Measurements from ENCODE around the gene MACROD2.

MACROD2 gene

DNA sequence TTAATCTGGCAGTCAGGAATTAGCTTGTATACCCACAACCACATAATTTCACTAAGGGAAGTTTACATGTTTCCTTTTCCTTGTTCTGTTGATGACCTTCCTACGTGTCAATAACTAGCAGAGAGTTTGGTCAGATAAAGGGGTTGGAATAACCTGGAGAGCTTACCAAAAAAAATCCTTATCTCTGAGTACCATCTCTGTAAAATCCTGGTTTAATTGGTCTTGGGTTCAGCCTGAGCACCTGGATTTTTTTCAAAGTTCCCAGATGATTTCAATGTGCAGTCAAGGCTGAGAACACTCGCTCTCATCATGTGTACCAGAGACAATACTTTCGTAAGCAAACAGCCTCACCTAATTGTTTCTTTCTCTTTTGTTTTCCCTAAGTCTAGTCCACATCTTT lies 825.9 kb downstream of the MACROD2 start:
- DNase-seq (ENCODE audit: low read depth), result no peak
- no peak overlapping the region for H3K4me3 ChIP-seq (ENCODE audit: control insufficient read depth, low read depth, low read length)
- TF ChIP-seq, protein P1, sequence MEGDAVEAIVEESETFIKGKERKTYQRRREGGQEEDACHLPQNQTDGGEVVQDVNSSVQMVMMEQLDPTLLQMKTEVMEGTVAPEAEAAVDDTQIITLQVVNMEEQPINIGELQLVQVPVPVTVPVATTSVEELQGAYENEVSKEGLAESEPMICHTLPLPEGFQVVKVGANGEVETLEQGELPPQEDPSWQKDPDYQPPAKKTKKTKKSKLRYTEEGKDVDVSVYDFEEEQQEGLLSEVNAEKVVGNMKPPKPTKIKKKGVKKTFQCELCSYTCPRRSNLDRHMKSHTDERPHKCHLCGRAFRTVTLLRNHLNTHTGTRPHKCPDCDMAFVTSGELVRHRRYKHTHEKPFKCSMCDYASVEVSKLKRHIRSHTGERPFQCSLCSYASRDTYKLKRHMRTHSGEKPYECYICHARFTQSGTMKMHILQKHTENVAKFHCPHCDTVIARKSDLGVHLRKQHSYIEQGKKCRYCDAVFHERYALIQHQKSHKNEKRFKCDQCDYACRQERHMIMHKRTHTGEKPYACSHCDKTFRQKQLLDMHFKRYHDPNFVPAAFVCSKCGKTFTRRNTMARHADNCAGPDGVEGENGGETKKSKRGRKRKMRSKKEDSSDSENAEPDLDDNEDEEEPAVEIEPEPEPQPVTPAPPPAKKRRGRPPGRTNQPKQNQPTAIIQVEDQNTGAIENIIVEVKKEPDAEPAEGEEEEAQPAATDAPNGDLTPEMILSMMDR (IDR thresholded peaks at IDR 0.05; ENCODE audit: control insufficient read depth, insufficient read depth, low read depth, low read length, missing control alignments), result no peak

DNA sequence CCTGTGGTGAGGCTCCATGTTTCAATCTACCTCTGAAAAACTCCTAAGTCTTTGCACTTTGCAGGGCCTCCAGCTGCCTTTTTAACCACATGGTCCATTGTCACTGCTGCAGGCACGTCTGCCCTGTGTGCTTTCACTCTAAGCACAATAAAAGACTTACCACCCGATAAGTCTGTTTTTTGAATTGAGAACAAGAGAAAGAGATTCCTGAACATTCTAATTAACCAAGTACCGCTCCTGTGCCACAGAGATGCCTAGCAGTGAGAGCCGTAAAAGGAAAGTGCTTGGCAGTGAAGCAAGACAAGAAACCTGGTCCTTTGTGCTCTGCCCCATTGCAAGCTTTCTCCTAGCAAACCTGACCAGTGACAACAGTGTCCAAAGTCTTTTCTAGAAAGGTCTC lies 829.7 kb downstream of the MACROD2 start:
- DNase-seq (ENCODE audit: low read depth), result no peak
- TF ChIP-seq, protein P1 (IDR thresholded peaks at IDR 0.05; ENCODE audit: control insufficient read depth, insufficient read depth, low read depth, low read length, missing control alignments), result no peak
- no peak overlapping the region for H3K4me3 ChIP-seq (ENCODE audit: control insufficient read depth, low read depth, low read length)

DNA sequence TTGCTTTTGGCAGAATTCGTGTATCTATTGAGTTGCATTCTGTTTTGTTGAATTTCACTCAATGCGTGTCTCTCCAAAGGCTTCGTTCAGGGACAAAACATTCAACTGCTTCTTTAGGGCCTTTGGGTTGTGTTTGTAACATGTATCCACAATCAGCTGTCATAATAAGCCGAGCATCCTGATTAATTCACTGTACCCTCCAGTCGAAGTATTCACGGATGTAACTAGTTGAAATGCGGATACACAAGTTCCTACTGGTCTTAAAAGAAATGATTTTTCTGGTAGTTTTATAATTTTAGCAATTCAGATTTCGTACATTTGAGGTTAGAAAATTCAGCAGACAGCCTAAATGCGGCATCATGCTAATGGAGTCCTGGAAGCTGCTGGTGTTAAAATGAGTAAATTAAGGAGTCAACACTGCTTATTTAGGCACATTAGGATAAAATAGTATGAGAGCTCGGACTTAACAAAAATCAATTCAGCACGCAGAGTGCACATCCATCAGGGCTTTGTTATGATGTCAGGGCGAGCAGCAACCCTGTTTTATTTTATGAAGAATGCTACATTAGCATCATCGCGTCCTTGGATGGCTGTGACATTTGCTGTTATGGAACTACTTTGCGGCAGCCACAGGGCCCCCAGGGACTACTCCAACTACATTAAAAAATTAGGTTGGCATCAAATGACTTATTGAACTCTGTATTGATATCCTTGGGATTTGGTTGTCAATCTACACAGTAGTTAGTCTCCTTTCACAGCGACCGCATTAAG lies 831.4 kb downstream of the MACROD2 start:
- DNase-seq (ENCODE audit: low read depth), result no peak
- no peak overlapping the region for H3K4me3 ChIP-seq (ENCODE audit: control insufficient read depth, low read depth, low read length)
- TF ChIP-seq, protein P1 (IDR thresholded peaks at IDR 0.05; ENCODE audit: control insufficient read depth, insufficient read depth, low read depth, low read length, missing control alignments), result no peak

DNA sequence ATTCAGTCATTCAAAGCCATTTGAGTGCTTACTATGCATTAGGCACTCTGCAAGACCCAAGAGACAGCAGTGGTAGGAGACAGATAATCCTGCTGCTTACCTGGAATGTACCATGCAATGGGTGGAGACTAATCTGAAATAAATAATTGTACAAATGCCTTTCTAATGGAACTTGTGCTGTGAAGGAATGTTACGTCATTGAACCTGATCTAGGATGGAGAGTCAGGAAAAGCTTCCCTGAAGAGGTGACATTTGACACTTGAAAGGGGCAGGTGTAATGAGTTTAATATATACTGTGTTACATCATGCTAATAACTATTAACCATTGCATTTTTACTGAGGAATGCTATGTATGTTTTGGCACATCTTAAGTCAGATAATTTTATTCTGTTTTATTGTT lies 833.1 kb downstream of the MACROD2 start:
- TF ChIP-seq, protein P1 (IDR thresholded peaks at IDR 0.05; ENCODE audit: control insufficient read depth, insufficient read depth, low read depth, low read length, missing control alignments), result no peak
- no peak overlapping the region for H3K4me3 ChIP-seq (ENCODE audit: control insufficient read depth, low read depth, low read length)

DNA sequence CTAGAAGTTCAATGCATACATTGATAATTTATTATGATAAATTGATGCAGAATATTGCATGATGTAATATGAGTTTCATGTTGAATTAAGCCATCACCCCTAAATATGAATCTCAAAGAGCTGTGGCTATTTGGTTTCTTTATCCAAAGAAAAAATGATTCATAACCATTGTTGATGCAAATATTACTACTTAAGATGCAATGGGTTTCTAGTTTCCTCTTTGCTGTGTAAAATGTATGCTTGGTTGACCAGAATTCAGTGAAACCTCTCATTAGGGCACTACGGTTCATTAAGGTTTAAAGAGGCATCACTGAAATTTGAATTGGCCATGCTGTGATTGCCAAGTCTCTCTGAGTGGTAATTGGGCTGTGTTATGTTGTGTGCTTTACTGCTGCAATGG lies 834.6 kb downstream of the MACROD2 start:
- no peak overlapping the region for H3K4me3 ChIP-seq (ENCODE audit: control insufficient read depth, low read depth, low read length)
- no peak for DNase-seq (ENCODE audit: low read depth)
- TF ChIP-seq, protein P1 (IDR thresholded peaks at IDR 0.05; ENCODE audit: control insufficient read depth, insufficient read depth, low read depth, low read length, missing control alignments), result no peak

More for the DNA sequence above, 833.1 kb downstream of the MACROD2 start:
- no peak for DNase-seq (ENCODE audit: low read depth)

DNA sequence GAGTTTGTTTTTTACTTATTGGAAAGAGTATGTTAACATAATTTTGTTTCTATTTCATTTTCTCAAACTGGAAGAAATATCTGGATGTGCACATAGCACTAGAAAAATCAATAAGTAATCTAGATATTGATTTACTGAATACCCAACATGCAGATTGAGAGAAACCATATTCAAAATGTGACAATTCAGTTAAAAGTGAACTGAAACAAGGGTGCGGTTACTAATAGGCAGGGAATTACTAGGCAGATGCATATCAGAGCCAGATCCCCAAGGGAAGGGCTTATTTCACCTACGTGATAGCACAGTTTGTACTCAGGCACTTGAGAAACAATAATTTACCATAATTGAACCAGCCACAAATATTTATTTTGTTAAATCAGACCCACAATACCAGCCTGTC lies 835.1 kb downstream of the MACROD2 start:
- DNase-seq (ENCODE audit: low read depth), result no peak
- TF ChIP-seq, protein P1 (IDR thresholded peaks at IDR 0.05; ENCODE audit: control insufficient read depth, insufficient read depth, low read depth, low read length, missing control alignments), result no peak
- H3K4me3 ChIP-seq (ENCODE audit: control insufficient read depth, low read depth, low read length), result no peak overlapping the region
